Measurements from ENCODE around the gene WWC2. TPM values are rescaled to one million over a fixed set of nuclear protein-coding genes. Genes with fewer than 3 reads are reported as not detected.

The WWC2 gene
- total RNA-seq, 1 experiment from 2014 or later: 126 TPM

DNA sequence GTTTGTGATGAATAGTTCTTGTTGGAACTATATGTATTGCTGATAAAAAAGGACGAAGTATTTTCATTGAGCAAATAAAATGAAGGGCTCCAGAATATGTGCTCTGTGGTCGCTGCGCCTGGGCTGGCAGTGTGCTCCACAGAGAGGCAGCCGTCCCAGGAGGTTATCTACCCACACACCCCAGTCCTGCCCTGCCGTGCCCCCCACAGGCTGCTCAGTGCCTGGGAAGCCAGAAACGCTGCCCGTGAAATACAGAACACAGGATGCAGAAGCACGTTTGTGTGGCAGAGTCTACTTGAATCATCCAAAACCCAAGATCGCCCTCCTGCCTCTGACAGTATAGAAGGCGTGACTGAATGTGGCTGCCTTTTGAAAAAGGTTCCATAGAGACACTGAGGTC, 219.6 kb downstream of the WWC2 start (continued):
- TF ChIP-seq, protein P1, sequence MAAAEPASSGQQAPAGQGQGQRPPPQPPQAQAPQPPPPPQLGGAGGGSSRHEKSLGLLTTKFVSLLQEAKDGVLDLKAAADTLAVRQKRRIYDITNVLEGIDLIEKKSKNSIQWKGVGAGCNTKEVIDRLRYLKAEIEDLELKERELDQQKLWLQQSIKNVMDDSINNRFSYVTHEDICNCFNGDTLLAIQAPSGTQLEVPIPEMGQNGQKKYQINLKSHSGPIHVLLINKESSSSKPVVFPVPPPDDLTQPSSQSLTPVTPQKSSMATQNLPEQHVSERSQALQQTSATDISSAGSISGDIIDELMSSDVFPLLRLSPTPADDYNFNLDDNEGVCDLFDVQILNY (CRISPR knock-in tag; IDR thresholded peaks at IDR 0.05): no peak
- TF ChIP-seq, protein P2, sequence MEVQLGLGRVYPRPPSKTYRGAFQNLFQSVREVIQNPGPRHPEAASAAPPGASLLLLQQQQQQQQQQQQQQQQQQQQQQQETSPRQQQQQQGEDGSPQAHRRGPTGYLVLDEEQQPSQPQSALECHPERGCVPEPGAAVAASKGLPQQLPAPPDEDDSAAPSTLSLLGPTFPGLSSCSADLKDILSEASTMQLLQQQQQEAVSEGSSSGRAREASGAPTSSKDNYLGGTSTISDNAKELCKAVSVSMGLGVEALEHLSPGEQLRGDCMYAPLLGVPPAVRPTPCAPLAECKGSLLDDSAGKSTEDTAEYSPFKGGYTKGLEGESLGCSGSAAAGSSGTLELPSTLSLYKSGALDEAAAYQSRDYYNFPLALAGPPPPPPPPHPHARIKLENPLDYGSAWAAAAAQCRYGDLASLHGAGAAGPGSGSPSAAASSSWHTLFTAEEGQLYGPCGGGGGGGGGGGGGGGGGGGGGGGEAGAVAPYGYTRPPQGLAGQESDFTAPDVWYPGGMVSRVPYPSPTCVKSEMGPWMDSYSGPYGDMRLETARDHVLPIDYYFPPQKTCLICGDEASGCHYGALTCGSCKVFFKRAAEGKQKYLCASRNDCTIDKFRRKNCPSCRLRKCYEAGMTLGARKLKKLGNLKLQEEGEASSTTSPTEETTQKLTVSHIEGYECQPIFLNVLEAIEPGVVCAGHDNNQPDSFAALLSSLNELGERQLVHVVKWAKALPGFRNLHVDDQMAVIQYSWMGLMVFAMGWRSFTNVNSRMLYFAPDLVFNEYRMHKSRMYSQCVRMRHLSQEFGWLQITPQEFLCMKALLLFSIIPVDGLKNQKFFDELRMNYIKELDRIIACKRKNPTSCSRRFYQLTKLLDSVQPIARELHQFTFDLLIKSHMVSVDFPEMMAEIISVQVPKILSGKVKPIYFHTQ (CRISPR knock-in tag; IDR thresholded peaks at IDR 0.05): no peak

DNA sequence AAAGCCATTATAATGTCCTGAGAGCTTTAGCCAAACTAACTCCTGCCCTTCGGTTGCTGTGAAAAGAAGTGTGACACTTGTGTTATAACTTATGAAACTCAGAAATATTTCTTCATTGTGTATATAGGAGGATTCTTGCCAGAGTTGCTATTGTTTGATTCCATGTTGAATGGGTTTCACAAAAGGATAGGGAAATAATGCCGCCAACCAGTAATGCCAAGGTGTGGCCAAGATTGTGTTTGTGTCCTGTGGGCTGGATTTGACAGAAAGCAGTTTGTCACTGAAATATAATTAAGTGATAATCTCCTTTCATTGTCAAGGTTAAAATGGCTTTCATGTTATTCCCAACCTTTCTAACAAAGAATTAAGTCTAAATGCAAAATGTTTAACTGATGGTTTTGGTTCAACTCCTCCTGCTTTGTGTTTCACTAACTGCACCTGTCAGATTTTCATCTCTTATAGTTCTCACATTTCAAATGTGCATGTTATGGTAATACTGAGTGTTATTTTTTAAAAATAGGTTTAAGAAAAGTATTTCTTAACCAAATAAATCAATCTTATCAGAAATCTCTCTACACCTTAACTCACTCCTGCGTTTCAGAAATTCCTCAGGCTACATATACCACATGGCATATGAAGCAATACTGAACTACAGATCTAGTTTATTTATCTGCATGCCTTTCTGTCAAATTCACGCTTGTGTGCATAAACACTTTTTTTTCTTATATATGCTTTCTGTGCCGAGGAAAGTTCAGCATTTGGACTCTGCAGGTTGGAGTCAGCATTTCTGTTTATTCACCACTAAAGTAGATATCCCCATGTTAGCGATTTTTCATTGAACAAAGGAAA, 221.4 kb downstream of the WWC2 start, which contains the start of gene CLDN22:
Gene CLDN22, minus strand, starts transcription at position 66 of the 849 bp plus-strand sequence. Its CDS starts 58 bp downstream, at position 8.
- Mint-ChIP-seq H3K4me3 (no peak within 1 kb of the TSS), H3K27ac (no peak within 1 kb of the TSS), H3K4me1 (no peaks in the 10 kb centered on the region), H3K27me3 (ENCODE audit: low read depth) (no peaks in the 10 kb centered on the region), H3K9me3 (peaks cover 5% of the 10 kb centered on the region), H3K36me3 (peaks cover 11% of the 10 kb centered on the region)
- no peak for TF ChIP-seq FOXP1 (CRISPR knock-in tag; IDR thresholded peaks at IDR 0.05; ENCODE audit: borderline replicate concordance)
- POLR2A ChIA-PET: no interaction called here
- ATAC-seq (no peak), DNase-seq (ENCODE audit: low spot score) (no peak)
- CTCF ChIA-PET: no interaction called here

DNA sequence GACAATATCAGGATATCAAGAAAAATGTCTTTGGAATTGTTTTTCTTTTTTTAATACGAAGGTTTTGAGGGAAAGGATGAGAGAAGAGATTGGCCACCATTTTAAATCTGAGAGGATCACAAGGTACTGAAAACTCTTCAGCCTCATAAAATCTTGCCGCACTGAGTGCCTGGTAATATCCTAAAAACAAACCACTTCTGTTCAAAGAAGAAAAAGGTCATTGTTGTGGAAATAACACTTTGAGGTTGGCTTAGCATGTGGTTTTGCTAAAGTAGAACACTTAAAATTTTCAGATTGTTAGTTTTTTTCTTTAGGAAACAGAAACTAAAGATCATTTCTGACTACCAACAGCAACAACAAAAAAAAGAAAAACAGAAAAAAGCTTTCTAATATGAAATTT, 222.0 kb downstream of the WWC2 start:
- no peak for ATAC-seq
- Mint-ChIP-seq H3K9me3 (peaks cover 11% of the 10 kb centered on the region), H3K27me3 (ENCODE audit: low read depth) (no peaks in the 10 kb centered on the region), H3K36me3 (peaks cover 15% of the 10 kb centered on the region), H3K4me3 (no peak overlapping the region), H3K27ac (no peak overlapping the region), H3K4me1 (no peaks in the 10 kb centered on the region)
- DNase-seq (ENCODE audit: low spot score): no peak
- TF ChIP-seq HMGA2 (CRISPR knock-in tag; IDR thresholded peaks at IDR 0.05): no peak
- TF ChIP-seq, protein P3, sequence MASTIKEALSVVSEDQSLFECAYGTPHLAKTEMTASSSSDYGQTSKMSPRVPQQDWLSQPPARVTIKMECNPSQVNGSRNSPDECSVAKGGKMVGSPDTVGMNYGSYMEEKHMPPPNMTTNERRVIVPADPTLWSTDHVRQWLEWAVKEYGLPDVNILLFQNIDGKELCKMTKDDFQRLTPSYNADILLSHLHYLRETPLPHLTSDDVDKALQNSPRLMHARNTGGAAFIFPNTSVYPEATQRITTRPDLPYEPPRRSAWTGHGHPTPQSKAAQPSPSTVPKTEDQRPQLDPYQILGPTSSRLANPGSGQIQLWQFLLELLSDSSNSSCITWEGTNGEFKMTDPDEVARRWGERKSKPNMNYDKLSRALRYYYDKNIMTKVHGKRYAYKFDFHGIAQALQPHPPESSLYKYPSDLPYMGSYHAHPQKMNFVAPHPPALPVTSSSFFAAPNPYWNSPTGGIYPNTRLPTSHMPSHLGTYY (CRISPR knock-in tag; IDR thresholded peaks at IDR 0.05): no peak
- TF ChIP-seq, protein P4, sequence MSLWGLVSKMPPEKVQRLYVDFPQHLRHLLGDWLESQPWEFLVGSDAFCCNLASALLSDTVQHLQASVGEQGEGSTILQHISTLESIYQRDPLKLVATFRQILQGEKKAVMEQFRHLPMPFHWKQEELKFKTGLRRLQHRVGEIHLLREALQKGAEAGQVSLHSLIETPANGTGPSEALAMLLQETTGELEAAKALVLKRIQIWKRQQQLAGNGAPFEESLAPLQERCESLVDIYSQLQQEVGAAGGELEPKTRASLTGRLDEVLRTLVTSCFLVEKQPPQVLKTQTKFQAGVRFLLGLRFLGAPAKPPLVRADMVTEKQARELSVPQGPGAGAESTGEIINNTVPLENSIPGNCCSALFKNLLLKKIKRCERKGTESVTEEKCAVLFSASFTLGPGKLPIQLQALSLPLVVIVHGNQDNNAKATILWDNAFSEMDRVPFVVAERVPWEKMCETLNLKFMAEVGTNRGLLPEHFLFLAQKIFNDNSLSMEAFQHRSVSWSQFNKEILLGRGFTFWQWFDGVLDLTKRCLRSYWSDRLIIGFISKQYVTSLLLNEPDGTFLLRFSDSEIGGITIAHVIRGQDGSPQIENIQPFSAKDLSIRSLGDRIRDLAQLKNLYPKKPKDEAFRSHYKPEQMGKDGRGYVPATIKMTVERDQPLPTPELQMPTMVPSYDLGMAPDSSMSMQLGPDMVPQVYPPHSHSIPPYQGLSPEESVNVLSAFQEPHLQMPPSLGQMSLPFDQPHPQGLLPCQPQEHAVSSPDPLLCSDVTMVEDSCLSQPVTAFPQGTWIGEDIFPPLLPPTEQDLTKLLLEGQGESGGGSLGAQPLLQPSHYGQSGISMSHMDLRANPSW (CRISPR knock-in tag; conservative IDR thresholded peaks at IDR 0.05; ENCODE audit: low read depth): no peak
- ChIA-PET POLR2A (interaction anchor here (0.6 kb wide), 1 partner anchor 1568 kb away, joined by 3 read pairs; no protein-coding TSS in a partner anchor), CTCF (no interaction called here)

DNA sequence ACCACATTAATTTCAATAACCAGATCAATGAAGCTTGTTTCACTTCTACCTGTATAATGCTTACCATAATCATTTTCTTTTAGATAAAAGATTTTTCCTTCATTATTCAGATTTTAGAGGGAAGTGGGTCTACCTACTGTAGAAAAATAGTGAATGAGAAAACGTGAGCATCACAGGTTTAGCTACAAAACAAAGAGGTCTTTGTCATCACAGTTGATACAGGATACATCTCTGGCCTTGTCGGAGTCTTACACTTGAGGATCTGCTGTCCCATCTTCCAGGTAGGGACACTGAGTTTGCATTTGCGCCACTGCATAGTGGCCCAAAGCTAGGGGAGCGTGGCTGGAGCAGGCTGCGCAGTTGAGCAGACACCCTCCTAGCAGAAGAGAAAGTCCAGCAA, 222.5 kb downstream of the WWC2 start:
- Mint-ChIP-seq H3K4me1 (no peaks in the 10 kb centered on the region), H3K9me3 (peaks cover 15% of the 10 kb centered on the region), H3K27me3 (ENCODE audit: low read depth) (no peaks in the 10 kb centered on the region), H3K27ac (no peak overlapping the region), H3K36me3 (peaks cover 17% of the 10 kb centered on the region), H3K4me3 (no peak overlapping the region)
- ATAC-seq (no peak), DNase-seq (ENCODE audit: low spot score) (no peak)
- ChIA-PET POLR2A (interaction anchor here (0.6 kb wide), 1 partner anchor 1567 kb away, joined by 3 read pairs; no protein-coding TSS in a partner anchor), CTCF (no interaction called here)
- TF ChIP-seq ZNF423 (CRISPR knock-in tag; IDR thresholded peaks at IDR 0.05) (no peak), TCF7 (CRISPR knock-in tag; IDR thresholded peaks at IDR 0.05; ENCODE audit: low read depth) (no peak), RORB (CRISPR knock-in tag; IDR thresholded peaks at IDR 0.05) (no peak), ZNF416 (CRISPR knock-in tag; IDR thresholded peaks at IDR 0.05) (no peak), ZNF219 (CRISPR knock-in tag; IDR thresholded peaks at IDR 0.05; ENCODE audit: borderline replicate concordance) (no peak)
- TF ChIP-seq, protein P5, sequence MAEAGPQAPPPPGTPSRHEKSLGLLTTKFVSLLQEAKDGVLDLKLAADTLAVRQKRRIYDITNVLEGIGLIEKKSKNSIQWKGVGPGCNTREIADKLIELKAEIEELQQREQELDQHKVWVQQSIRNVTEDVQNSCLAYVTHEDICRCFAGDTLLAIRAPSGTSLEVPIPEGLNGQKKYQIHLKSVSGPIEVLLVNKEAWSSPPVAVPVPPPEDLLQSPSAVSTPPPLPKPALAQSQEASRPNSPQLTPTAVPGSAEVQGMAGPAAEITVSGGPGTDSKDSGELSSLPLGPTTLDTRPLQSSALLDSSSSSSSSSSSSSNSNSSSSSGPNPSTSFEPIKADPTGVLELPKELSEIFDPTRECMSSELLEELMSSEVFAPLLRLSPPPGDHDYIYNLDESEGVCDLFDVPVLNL (CRISPR knock-in tag; IDR thresholded peaks at IDR 0.05; ENCODE audit: borderline replicate concordance, low read depth): no peak
- TF ChIP-seq, protein P6, sequence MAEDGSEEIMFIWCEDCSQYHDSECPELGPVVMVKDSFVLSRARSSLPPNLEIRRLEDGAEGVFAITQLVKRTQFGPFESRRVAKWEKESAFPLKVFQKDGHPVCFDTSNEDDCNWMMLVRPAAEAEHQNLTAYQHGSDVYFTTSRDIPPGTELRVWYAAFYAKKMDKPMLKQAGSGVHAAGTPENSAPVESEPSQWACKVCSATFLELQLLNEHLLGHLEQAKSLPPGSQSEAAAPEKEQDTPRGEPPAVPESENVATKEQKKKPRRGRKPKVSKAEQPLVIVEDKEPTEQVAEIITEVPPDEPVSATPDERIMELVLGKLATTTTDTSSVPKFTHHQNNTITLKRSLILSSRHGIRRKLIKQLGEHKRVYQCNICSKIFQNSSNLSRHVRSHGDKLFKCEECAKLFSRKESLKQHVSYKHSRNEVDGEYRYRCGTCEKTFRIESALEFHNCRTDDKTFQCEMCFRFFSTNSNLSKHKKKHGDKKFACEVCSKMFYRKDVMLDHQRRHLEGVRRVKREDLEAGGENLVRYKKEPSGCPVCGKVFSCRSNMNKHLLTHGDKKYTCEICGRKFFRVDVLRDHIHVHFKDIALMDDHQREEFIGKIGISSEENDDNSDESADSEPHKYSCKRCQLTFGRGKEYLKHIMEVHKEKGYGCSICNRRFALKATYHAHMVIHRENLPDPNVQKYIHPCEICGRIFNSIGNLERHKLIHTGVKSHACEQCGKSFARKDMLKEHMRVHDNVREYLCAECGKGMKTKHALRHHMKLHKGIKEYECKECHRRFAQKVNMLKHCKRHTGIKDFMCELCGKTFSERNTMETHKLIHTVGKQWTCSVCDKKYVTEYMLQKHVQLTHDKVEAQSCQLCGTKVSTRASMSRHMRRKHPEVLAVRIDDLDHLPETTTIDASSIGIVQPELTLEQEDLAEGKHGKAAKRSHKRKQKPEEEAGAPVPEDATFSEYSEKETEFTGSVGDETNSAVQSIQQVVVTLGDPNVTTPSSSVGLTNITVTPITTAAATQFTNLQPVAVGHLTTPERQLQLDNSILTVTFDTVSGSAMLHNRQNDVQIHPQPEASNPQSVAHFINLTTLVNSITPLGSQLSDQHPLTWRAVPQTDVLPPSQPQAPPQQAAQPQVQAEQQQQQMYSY (CRISPR knock-in tag; IDR thresholded peaks at IDR 0.05): no peak
- TF ChIP-seq, protein P7, sequence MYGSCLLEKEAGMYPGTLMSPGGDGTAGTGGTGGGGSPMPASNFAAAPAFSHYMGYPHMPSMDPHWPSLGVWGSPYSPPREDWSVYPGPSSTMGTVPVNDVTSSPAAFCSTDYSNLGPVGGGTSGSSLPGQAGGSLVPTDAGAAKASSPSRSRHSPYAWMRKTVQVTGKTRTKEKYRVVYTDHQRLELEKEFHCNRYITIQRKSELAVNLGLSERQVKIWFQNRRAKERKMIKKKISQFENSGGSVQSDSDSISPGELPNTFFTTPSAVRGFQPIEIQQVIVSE (CRISPR knock-in tag; IDR thresholded peaks at IDR 0.05; ENCODE audit: borderline replicate concordance): no peak
